Epidermal melanocyte (primary cell): ENCODE data around the gene BEND3.

Source experiments
- DNase-seq: peaks from one replicate; pipeline ENCODE4 v3.0.0; 2011; ENCODE audit warnings: low spot score; ENCODE audit not compliant: insufficient read length

BEND3 gene

GRCh38 chr6:107083047-107083768 lies 32.1 kb downstream of the BEND3 start:
- DNase-seq: no peak

- DNase-seq: no peak
Observed at GRCh38 chr6:107082045-107082444, 33.3 kb downstream of the BEND3 start.

- DNase-seq: no peak
Observed at GRCh38 chr6:107080036-107080435, 35.3 kb downstream of the BEND3 start.

- no peak for DNase-seq
Observed at GRCh38 chr6:107079429-107079828, 35.9 kb downstream of the BEND3 start.

GRCh38 chr6:107077710-107078109 lies 37.6 kb downstream of the BEND3 start:
- DNase-seq: no peak

GRCh38 chr6:107075951-107076381 lies 39.3 kb downstream of the BEND3 start:
- no peak for DNase-seq

- DNase-seq: no peak
Observed at GRCh38 chr6:107070686-107071085, 44.6 kb downstream of the BEND3 start.

- DNase-seq: no peak
Observed at GRCh38 chr6:107069631-107070548, 45.4 kb downstream of the BEND3 start.

- no peak for DNase-seq
Observed at GRCh38 chr6:107068691-107069630, 46.4 kb downstream of the BEND3 start.

GRCh38 chr6:107066697-107067659 lies 48.3 kb downstream of the BEND3 start:
- no peak for DNase-seq

- DNase-seq: no peak
Observed at GRCh38 chr6:107064579-107065065, 50.7 kb downstream of the BEND3 start.

GRCh38 chr6:107062691-107063090 lies 52.6 kb downstream of the BEND3 start:
- DNase-seq: no peak

GRCh38 chr6:107061125-107062020 lies 53.9 kb downstream of the BEND3 start:
- DNase-seq: no peak

GRCh38 chr6:107060704-107061103 lies 54.6 kb downstream of the BEND3 start:
- DNase-seq: no peak

- DNase-seq: no peak
Observed at GRCh38 chr6:107059606-107060005, 55.7 kb downstream of the BEND3 start.

GRCh38 chr6:107057679-107058078 lies 57.6 kb downstream of the BEND3 start:
- DNase-seq: no peak

- no peak for DNase-seq
Observed at GRCh38 chr6:107056796-107057195, 58.5 kb downstream of the BEND3 start.

GRCh38 chr6:107047807-107048206 lies 67.5 kb downstream of the BEND3 start:
- DNase-seq: no peak
